GM04503 (cell line): Measurements from ENCODE around the gene MCF2L2.

ENCODE experiments used
- DNase-seq: peaks from one replicate; pipeline ENCODE4 v3.0.0-alpha.2; 2012; ENCODE audit warnings: low read depth

Gene MCF2L2

GRCh38 chr3:183265834-183266417 lies 162.5 kb downstream of the MCF2L2 start:
- no peak for DNase-seq

GRCh38 chr3:183265157-183265642 lies 163.2 kb downstream of the MCF2L2 start:
- no peak for DNase-seq

GRCh38 chr3:183264268-183264667 lies 164.2 kb downstream of the MCF2L2 start:
- DNase-seq, result no peak

- no peak for DNase-seq
Measured at GRCh38 chr3:183262875-183263378, 165.5 kb downstream of the MCF2L2 start.

- no peak for DNase-seq
Measured at GRCh38 chr3:183261151-183261724, 167.2 kb downstream of the MCF2L2 start.

GRCh38 chr3:183260167-183260904 lies 168.1 kb downstream of the MCF2L2 start:
- DNase-seq, result no peak

GRCh38 chr3:183259621-183260020 lies 168.8 kb downstream of the MCF2L2 start:
- no peak for DNase-seq

- no peak for DNase-seq
Measured at GRCh38 chr3:183259087-183259486, 169.3 kb downstream of the MCF2L2 start.

- no peak for DNase-seq
Measured at GRCh38 chr3:183255348-183255730, 173.1 kb downstream of the MCF2L2 start.

- DNase-seq, result no peak
Measured at GRCh38 chr3:183254487-183255347, 173.7 kb downstream of the MCF2L2 start.

- no peak for DNase-seq
Measured at GRCh38 chr3:183253528-183254486, 174.6 kb downstream of the MCF2L2 start.

- no peak for DNase-seq
Measured at GRCh38 chr3:183252973-183253527, 175.4 kb downstream of the MCF2L2 start, which contains the start of gene B3GNT5. Gene B3GNT5 (plus strand): TSS chr3:183253253. CDS start chr3:183269799, 16,546 bp downstream.

- no peak for DNase-seq
Measured at GRCh38 chr3:183252118-183252782, 176.2 kb downstream of the MCF2L2 start.

GRCh38 chr3:183249006-183249718 lies 179.3 kb downstream of the MCF2L2 start:
- no peak for DNase-seq

- no peak for DNase-seq
Measured at GRCh38 chr3:183247011-183247589, 181.3 kb downstream of the MCF2L2 start.

- no peak for DNase-seq
Measured at GRCh38 chr3:183244981-183245476, 183.4 kb downstream of the MCF2L2 start.

GRCh38 chr3:183244219-183244618 lies 184.2 kb downstream of the MCF2L2 start:
- DNase-seq, result no peak

- DNase-seq, result no peak
Measured at GRCh38 chr3:183242431-183242830, 186.0 kb downstream of the MCF2L2 start.

- no peak for DNase-seq
Measured at GRCh38 chr3:183239046-183239445, 189.4 kb downstream of the MCF2L2 start.
